ENCODE measurements around the gene KCTD20.

Gene KCTD20

GRCh38 chr6:36489426-36489825 lies 46.6 kb downstream of the KCTD20 start:
- intact Hi-C loops (cut with DNase I): no loop called here
- DNase-seq: no peak

GRCh38 chr6:36491378-36491965 lies 48.7 kb downstream of the KCTD20 start:
- intact Hi-C loops (cut with DNase I): no loop called here
- no peak for DNase-seq

GRCh38 chr6:36492092-36492491 lies 49.3 kb downstream of the KCTD20 start:
- intact Hi-C loops (cut with DNase I): no loop called here
- no peak for DNase-seq

- intact Hi-C loops (cut with DNase I): no loop called here
- DNase-seq: no peak
Measured at GRCh38 chr6:36492621-36493020, 49.8 kb downstream of the KCTD20 start.

- no peak for DNase-seq
- intact Hi-C loops (cut with DNase I): no loop called here
Measured at GRCh38 chr6:36493319-36493718, 50.5 kb downstream of the KCTD20 start.

GRCh38 chr6:36493859-36494258 lies 51.1 kb downstream of the KCTD20 start:
- intact Hi-C loops (cut with DNase I): no loop called here
- DNase-seq: no peak

- intact Hi-C loops (cut with DNase I): no loop called here
- no peak for DNase-seq
Measured at GRCh38 chr6:36495086-36495485, 52.3 kb downstream of the KCTD20 start.

- DNase-seq: no peak
- intact Hi-C loops (cut with DNase I): no loop called here
Measured at GRCh38 chr6:36499918-36500317, 57.1 kb downstream of the KCTD20 start.

- intact Hi-C loops (cut with DNase I): no loop called here
- no peak for DNase-seq
Measured at GRCh38 chr6:36501686-36502085, 58.9 kb downstream of the KCTD20 start.

GRCh38 chr6:36504181-36504580 lies 61.4 kb downstream of the KCTD20 start:
- intact Hi-C loops (cut with DNase I): no loop called here
- no peak for DNase-seq

GRCh38 chr6:36504982-36505381 lies 62.2 kb downstream of the KCTD20 start:
- DNase-seq: no peak
- intact Hi-C loops (cut with DNase I): no loop called here

GRCh38 chr6:36505744-36506534 lies 63.1 kb downstream of the KCTD20 start:
- DNase-seq: no peak
- intact Hi-C loops (cut with DNase I): no loop called here

GRCh38 chr6:36506611-36507010 lies 63.8 kb downstream of the KCTD20 start:
- intact Hi-C loops (cut with DNase I): no loop called here
- no peak for DNase-seq

GRCh38 chr6:36508532-36508931 lies 65.7 kb downstream of the KCTD20 start:
- DNase-seq: no peak
- intact Hi-C loops (cut with DNase I): no loop called here

GRCh38 chr6:36510365-36510764 lies 67.6 kb downstream of the KCTD20 start:
- intact Hi-C loops (cut with DNase I): no loop called here
- no peak for DNase-seq

GRCh38 chr6:36514554-36515456 lies 72.0 kb downstream of the KCTD20 start:
- intact Hi-C loops (cut with DNase I): no loop called here
- no peak for DNase-seq

- intact Hi-C loops (cut with DNase I): no loop called here
- DNase-seq: no peak
Measured at GRCh38 chr6:36515844-36516243, 73.0 kb downstream of the KCTD20 start.

- DNase-seq: no peak
- intact Hi-C loops (cut with DNase I): no loop called here
Measured at GRCh38 chr6:36516559-36516958, 73.8 kb downstream of the KCTD20 start.

GRCh38 chr6:36516988-36517387 lies 74.2 kb downstream of the KCTD20 start:
- DNase-seq: no peak
- intact Hi-C loops (cut with DNase I): no loop called here

- no peak for DNase-seq
- intact Hi-C loops (cut with DNase I): no loop called here
Measured at GRCh38 chr6:36517408-36517807, 74.6 kb downstream of the KCTD20 start.

GRCh38 chr6:36519352-36519751 lies 76.6 kb downstream of the KCTD20 start:
- intact Hi-C loops (cut with DNase I): no loop called here
- no peak for DNase-seq
